ENCODE data around the gene BEND5.

BEND5 gene

DNA sequence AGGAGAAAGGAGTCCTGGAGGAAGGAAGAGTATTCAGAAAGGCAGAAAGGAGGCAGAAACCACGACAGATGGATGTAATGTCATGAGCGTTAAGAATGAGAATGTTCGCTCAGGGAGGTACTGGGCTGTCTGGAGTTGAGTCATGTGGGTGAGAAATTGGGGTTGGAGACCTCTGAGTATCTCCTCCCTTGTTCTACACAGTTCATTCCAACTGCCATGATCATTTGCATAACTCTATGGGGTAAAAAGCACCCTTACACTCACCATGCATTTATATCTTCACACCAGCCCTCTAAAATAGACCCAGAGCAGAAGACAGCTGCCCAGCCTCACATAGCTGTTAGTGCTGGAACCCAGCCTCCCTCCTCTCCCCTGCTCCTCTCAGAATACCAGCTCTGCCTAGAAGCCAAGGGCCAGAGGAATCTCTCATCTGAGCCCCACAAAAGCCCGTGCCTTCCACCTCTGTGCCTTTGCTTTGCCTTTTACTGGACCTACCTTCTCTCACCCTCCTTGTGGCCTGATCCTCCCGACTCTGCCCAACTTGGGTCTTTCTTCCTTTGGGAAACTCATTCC, 85.2 kb downstream of the BEND5 start:
- H3K27ac ChIP-seq: no peak overlapping the region
- TF ChIP-seq, protein P1, sequence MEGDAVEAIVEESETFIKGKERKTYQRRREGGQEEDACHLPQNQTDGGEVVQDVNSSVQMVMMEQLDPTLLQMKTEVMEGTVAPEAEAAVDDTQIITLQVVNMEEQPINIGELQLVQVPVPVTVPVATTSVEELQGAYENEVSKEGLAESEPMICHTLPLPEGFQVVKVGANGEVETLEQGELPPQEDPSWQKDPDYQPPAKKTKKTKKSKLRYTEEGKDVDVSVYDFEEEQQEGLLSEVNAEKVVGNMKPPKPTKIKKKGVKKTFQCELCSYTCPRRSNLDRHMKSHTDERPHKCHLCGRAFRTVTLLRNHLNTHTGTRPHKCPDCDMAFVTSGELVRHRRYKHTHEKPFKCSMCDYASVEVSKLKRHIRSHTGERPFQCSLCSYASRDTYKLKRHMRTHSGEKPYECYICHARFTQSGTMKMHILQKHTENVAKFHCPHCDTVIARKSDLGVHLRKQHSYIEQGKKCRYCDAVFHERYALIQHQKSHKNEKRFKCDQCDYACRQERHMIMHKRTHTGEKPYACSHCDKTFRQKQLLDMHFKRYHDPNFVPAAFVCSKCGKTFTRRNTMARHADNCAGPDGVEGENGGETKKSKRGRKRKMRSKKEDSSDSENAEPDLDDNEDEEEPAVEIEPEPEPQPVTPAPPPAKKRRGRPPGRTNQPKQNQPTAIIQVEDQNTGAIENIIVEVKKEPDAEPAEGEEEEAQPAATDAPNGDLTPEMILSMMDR (IDR thresholded peaks at IDR 0.05; ENCODE audit: low read depth, low read length, missing control alignments): no peak
- no peak for DNase-seq
- in situ Hi-C loops (cut with HindIII; ENCODE audit: low pct_ligation_motif_present, low sequenced_read_pairs): no loop called here
- no peaks in the 10 kb centered on the region for H3K36me3 ChIP-seq (replicated peaks)
- no peak overlapping the region for H3K4me3 ChIP-seq (ENCODE audit: low read depth, low read length)
- H3K27me3 ChIP-seq (replicated peaks): no peaks in the 10 kb centered on the region

DNA sequence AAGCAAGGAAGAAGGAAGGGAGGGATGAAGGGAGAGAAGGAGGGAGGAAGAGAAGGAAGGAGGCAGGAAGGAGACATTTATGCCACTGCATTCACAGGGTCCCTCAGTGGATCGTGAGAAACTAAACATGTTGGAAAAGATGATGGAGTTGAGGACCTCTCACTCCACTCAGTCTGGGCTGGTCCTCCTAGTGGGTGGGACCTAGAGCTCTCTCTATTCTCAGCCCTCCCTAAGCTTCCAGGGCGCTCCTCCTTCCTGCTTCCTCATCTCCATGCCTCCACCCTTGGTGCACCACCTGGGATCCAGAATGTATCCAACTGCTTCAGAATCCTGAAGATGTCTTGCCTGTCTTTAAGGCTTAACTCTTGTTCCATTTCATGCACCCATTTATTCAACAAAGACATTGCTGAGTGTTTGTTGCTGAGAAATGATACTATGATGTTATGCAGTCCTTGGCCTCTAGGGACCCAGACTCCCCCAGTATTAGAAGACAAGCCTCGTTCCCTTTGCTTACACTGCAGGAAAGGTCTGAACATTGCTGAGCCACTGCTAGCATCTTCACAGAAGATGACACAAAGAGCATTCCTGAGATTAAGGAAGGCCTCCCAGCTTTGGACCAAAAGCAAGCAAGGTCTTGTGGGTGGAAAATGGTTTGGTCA, 88.5 kb downstream of the BEND5 start:
- Histone ChIP-seq H3K27me3 (replicated peaks) (no peaks in the 10 kb centered on the region), H3K4me3 (ENCODE audit: low read depth, low read length) (no peak overlapping the region), H3K36me3 (replicated peaks) (no peaks in the 10 kb centered on the region), H3K27ac (no peak overlapping the region)
- in situ Hi-C loops (cut with HindIII; ENCODE audit: low pct_ligation_motif_present, low sequenced_read_pairs): no loop called here
- TF ChIP-seq, protein P1 (IDR thresholded peaks at IDR 0.05; ENCODE audit: low read depth, low read length, missing control alignments): peak; percentile 61
- no peak for DNase-seq

DNA sequence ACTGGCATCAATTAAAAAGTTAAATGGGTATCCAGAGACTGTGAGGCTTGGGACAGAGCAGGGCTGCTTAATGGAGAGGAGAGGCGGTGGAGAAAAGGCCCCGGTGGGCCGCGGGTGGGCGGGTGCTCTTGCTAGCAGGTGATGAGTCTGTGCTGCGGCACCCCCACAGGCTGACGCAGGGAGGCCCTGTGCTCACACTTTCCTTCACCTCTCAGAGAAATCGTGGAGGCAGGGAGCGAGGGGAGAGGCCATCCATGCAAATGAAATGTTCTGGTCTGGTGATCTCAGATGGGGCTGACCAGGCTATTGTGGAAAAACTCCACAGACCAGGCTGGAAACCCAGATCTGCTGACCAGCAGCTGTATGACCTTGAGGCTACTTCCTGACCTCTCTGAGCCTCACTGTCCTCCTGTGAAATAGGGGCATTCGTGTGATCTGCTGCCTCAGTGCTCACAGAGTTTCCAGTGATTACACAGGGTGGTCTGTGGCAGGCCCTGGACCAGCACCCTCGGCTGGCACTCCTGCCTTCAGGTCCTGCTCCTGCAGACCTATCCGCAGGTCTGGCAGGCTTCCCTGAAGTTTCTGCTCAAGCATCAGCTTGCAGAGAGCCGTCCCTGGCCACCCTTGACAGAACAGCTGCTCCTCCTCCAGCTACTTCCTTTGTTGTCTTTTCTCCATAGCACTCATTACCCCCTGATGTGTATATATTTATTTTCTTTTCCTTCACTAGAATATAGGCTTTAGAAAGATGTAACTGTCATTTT, 89.2 kb downstream of the BEND5 start:
- TF ChIP-seq, protein P1 (IDR thresholded peaks at IDR 0.05; ENCODE audit: low read depth, low read length, missing control alignments): no peak
- H3K36me3 ChIP-seq (replicated peaks): no peaks in the 10 kb centered on the region
- no peak overlapping the region for H3K27ac ChIP-seq
- in situ Hi-C loops (cut with HindIII; ENCODE audit: low pct_ligation_motif_present, low sequenced_read_pairs): no loop called here
- H3K4me3 ChIP-seq (ENCODE audit: low read depth, low read length): no peak overlapping the region
- DNase-seq: no peak
- no peaks in the 10 kb centered on the region for H3K27me3 ChIP-seq (replicated peaks)

DNA sequence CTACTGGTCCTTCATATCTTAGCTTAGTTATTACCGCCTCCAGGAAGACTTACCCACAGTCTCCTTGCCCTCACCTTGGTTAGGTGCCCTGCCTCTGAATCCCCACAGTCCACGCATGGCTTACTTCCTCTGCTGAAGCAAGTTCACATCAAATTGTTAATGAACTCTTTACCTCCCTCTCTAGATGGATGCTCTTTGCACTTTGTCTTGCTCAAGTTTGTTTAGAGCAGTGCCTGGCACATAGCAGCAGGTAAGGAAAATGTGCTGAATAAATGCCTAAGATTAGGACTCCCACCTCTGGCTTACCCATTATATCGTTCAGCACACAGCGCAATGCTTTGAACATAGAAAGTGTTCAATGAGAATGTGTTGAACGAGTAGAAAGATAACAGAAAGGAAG, 90.5 kb downstream of the BEND5 start:
- Histone ChIP-seq H3K27ac (no peak overlapping the region), H3K27me3 (replicated peaks) (no peaks in the 10 kb centered on the region), H3K36me3 (replicated peaks) (no peaks in the 10 kb centered on the region), H3K4me3 (ENCODE audit: low read depth, low read length) (no peak overlapping the region)
- in situ Hi-C loops (cut with HindIII; ENCODE audit: low pct_ligation_motif_present, low sequenced_read_pairs): no loop called here
- TF ChIP-seq, protein P1 (IDR thresholded peaks at IDR 0.05; ENCODE audit: low read depth, low read length, missing control alignments): no peak
- DNase-seq: no peak

DNA sequence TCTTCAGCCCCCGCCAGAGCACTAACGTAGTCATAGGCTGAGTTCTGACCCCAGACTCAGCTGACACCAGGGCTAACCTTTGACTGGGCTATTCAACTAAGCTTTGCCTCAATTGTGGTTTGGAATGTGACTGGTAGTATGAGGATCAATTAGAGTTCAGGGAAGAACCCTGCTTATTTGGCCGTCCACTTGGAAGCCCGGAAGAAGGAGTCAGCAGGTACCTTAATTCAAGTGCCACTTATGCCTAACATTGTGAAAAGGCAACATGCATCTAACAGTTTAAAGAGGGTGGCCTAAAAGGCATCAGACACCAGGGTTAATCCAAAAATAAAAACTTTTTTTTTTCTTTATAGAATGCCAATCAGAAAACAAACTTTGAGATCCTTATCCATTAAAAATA, 92.3 kb downstream of the BEND5 start:
- H3K4me3 ChIP-seq (ENCODE audit: low read depth, low read length): no peak overlapping the region
- no peak overlapping the region for H3K27ac ChIP-seq
- TF ChIP-seq, protein P1 (IDR thresholded peaks at IDR 0.05; ENCODE audit: low read depth, low read length, missing control alignments): no peak
- in situ Hi-C loops (cut with HindIII; ENCODE audit: low pct_ligation_motif_present, low sequenced_read_pairs): no loop called here
- no peaks in the 10 kb centered on the region for H3K36me3 ChIP-seq (replicated peaks)
- DNase-seq: no peak
- no peaks in the 10 kb centered on the region for H3K27me3 ChIP-seq (replicated peaks)

All from brain microvascular endothelial cell (primary cell).